ENCODE results near the gene GRK5.

GRCh38 chr10:119344381-119344780 lies 137.0 kb downstream of the GRK5 start:
- no peak for TF ChIP-seq L3MBTL2 (conservative IDR thresholded peaks at IDR 0.05)
- TF ChIP-seq PKNOX1 (IDR thresholded peaks at IDR 0.05), result no peak
- no peak for TF ChIP-seq ELF4 (IDR thresholded peaks at IDR 0.05)
- TF ChIP-seq FOXM1 (IDR thresholded peaks at IDR 0.05; ENCODE audit: borderline replicate concordance), result no peak
- no peak for TF ChIP-seq FOXA1 (IDR thresholded peaks at IDR 0.05)
- TF ChIP-seq FOXK2 (IDR thresholded peaks at IDR 0.05), result no peak
- no peak for TF ChIP-seq HDGF (IDR thresholded peaks at IDR 0.05; ENCODE audit: borderline replicate concordance)
- TF ChIP-seq CTBP1 (IDR thresholded peaks at IDR 0.05; ENCODE audit: borderline replicate concordance), result no peak

Measured in HEK293T (cell line).